GM19467 (cell line): ENCODE results near the gene AMPD2.

Experiments used
- ATAC-seq: cut with Tn5 transposase; IDR thresholded peaks from one replicate; pipeline ENCODE4 v1.9.1; 2021; ENCODE audit warnings: mild to moderate bottlenecking, moderate library complexity; ENCODE audit not compliant: unreplicated experiment

The AMPD2 gene

GRCh38 chr1:109619576-109620400 is at the start of gene AMPD2, which contains the start of gene GNAT2:
AMPD2 (plus strand) TSS chr1:109619837; CDS start chr1:109621176, 1,339 bp downstream.
GNAT2 (minus strand) TSS chr1:109619616; CDS start chr1:109612870, 6,746 bp downstream.
- peak; percentile 45 for ATAC-seq

DNA sequence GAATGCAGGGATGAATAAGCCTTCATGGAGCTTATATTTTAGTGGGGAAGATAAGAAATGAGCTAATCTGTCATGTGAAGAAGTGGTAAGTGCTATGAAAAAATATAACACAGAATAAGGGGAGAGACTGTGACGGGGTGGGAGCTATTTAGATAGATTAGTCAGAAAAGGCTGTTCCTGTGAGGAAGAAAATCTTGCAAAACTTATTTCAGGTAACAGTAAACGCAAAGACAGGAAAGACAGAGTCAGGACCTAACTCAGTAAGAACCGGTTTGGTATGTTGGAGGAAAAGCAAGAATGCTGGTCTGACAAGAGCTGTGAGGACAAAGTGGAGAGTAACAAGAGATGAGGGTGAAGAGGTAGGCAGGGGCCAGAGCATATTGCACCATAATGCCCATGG is 49.2 kb upstream of the AMPD2 start:
- ATAC-seq = no peak

- ATAC-seq = no peak
These were observed 45.9 kb upstream of the AMPD2 start for GRCh38 chr1:109573785-109574184.

GRCh38 chr1:109578947-109579443 is 40.6 kb upstream of the AMPD2 start:
- no peak for ATAC-seq

DNA sequence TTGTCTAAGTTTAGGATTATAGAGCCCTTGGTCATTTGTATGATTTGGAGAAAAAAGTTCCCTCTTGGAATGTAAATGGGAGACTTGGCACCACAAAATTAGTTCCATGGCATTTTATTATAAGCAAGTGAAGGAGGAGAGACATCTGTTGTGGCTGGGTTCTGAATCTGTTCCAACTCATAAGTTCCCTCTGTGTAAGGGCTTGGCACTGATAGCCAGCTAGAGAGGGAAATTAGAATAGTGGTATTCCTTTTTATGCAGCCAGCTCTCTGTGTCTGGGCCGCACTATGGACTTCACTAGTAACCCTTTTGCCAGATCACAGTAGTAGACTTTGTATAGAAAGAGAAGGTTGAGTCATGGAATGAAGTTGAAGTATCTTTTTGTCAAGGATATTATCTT is 40.1 kb upstream of the AMPD2 start:
- no peak for ATAC-seq

DNA sequence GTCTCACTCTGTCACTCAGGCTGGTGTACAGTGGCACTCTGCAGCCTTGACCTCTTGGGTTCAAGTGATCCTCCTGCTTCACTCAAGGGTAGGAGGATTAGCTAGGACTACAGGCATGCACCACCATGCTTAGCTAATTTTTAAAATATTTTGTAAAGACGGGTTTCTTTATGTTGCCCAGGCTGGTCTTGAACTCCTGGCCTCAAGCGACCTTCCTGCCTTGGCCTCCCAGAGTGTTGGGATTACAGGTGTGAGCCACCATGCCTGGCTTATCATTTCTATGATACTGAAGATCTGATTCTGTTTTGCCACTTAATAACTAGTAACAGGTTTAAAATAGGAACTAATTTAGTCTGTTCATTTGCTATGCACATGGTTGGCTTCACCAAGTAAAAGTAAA is 37.6 kb upstream of the AMPD2 start:
- ATAC-seq = no peak

DNA sequence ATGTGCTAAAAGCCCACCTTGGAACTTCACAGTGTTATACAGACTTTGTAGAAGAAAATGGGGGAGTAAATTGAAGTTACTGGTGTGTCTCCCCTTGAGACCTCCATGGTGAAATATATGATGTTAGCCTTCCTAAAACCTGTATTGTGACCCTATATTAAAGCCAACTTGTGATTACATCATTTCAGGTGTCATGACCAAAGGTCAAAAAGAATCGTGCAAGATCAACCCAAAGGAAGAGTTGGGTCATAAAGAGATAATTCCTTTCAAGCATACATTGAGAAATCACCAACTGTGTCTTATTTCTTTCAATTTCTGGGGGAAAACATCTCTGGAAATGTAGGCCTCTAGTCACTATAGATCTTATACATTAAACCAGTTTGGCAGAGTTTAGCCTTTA is 34.9 kb upstream of the AMPD2 start:
- no peak for ATAC-seq

- ATAC-seq = no peak
These were observed 33.6 kb upstream of the AMPD2 start for GRCh38 chr1:109586055-109586454.

DNA sequence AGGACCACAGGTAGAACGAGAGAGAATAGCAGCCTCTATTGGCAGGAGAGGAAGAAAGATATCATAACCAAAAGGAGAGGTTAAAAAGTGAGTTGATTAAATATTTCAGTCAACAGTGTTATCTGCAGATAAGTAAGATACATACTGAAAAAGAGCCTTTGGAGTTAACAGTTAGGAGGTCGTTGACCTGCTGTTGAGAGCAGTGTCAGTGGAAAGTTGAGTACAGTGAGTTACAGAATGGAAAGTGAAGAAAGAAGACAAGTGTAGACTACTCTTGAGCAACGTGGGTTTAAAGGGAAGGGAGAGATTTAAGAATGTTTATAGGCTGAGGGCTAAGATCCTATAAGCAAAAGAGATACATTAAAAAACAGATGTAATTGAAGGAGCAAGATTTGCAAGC is 30.5 kb upstream of the AMPD2 start:
- no peak for ATAC-seq

GRCh38 chr1:109589679-109590078 is 30.0 kb upstream of the AMPD2 start:
- no peak for ATAC-seq

DNA sequence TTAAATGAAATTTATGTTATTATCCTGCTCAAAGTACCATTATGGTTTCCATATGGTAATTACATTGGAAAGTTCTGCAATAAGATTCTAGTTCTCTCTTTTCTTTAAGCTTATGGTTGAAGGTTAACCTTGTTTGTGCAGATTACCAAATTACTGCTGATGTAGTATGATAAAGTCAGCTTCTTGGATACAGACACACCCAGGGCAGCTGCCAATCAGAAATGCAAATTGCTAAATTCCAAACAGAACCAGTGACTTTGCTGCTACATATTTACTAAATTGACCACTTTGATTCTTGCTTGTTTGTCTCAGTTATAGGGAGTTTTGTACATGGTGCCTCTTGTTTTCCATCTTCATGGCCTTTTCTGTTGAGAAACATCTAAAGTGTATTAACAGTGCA is 26.7 kb upstream of the AMPD2 start:
- no peak for ATAC-seq

GRCh38 chr1:109595531-109595930 is 24.1 kb upstream of the AMPD2 start:
- no peak for ATAC-seq

- no peak for ATAC-seq
These were observed 21.5 kb upstream of the AMPD2 start for GRCh38 chr1:109598156-109598555.

DNA sequence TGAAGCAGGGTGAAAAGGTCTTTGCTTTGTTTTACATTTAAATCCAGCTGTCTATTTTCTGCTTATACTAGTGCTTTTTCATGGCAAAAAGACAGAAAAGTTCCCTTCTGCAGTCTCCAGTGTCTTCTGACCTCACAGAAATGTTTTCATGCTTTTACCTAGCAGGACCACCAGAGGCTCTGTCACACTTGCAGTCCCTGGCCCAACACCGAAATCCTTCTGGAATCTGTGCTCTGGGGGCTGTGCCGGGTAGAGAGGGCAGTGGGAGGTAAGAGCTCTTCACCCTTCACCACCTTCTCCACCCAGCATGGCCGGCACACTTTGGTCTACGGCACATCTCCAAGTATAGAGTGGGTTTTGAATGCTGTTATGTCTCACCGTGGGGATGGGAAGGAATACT is 21.0 kb upstream of the AMPD2 start:
- no peak for ATAC-seq

DNA sequence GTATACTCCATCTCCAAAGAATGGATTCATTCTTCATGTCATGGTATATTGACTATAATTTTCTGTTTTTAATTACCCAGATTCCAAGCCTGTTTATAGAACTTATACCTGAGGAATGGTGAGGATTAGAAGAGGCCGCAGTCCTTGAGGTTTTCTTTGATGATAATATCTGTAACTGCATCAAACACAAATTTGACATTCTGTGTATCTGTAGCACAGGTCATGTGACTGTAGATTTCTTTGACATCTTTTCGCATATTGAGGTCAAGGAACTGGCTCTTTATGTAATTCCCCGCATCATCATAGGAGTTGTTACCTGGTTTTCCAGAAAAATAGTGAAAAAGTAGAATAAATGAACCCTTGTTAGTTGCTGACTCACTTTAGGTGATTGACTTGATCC is 16.4 kb upstream of the AMPD2 start:
- no peak for ATAC-seq

DNA sequence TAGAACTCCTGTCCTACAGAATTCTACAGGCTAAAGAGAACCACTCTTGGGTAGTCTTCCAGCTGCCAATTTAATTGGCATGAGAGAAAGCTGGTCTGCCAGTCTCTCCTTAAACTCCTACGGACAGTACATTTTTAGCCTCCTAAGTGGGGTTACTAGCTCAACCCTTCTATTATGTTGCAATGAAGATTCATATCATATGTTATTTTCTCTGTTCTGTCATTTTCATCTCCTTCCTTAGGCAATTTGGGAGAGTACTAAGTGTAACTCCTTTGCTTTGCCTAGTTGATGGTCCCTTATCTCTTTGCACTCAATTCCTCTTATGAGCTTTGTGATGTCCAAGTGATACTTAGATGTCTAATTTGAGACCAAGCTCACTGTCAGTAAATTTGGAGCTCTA is 14.3 kb upstream of the AMPD2 start:
- no peak for ATAC-seq

DNA sequence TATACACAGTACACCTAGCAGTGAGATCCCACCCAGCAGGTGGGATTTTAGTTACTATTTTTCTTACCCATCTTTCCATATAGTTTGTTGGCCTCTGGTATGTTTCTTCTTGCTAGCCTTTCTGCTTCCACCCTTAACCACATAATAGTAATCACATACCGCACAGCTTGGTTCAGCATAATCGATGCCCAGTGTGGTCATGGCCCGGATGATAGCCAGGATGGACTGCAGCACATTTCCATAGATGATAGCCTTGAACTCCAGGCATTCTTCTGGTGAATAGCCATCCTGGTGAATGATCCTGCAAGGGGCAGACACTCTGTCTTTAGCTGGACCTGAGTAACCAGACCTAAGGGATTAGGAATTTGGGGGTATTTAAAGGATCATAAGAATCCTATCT is 9.8 kb upstream of the AMPD2 start:
- no peak for ATAC-seq

- no peak for ATAC-seq
These were observed 8.9 kb upstream of the AMPD2 start for GRCh38 chr1:109610609-109611307.

DNA sequence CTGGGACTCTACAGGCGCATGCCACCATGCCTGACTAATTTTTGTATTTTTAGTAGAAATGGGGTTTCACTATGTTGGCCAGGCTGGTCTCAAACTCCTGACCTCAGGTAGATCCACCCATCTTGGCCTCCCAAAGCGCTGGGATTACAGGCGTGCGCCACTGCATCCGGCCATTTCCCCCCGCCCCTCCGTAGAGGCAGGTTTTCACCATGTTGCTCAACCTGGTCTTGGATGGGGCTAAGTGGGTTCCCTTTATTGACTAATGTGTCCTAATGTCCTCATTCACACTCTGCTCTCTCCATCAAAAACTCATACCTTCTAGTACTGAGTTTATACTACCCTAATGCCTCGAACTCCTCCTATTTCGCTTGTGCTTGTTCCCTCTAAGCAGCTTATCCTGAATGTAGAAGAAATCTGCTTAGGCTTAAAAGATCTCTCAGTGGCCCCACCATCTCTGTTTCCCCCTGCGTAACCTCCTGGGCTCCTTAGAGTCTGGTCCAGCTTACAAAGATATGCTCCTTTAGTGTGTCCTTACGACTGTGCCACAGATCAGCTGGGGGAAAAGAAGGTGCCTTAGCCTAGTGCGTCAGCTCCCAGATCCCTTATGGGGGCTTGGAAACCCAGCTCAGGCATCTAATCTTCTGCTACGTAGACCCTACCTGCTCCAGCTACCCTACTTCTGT is 8.2 kb upstream of the AMPD2 start:
- no peak for ATAC-seq

- no peak for ATAC-seq
These were observed 6.1 kb upstream of the AMPD2 start for GRCh38 chr1:109613361-109614147.

DNA sequence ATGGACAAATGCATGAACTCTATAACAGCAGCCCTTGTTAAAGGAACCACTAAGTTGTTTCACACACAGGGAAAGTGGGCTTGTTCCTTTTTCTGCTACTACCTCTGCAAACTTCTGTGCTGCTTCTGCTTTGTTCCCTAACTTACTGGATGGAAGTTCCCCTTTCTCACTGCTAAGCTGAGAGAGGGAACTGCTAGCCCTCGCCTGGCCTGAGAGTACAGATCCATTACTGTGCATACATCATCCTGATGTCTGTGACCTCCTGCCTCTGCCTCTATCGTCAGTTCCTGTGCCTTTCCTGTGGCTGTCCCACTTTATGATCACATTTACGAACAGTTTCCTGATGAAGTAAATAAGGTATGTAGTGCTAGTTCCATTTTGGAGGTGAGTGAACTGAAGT is 3.8 kb upstream of the AMPD2 start:
- no peak for ATAC-seq
